ENCODE measurements around the gene MORN4.

The MORN4 gene

DNA sequence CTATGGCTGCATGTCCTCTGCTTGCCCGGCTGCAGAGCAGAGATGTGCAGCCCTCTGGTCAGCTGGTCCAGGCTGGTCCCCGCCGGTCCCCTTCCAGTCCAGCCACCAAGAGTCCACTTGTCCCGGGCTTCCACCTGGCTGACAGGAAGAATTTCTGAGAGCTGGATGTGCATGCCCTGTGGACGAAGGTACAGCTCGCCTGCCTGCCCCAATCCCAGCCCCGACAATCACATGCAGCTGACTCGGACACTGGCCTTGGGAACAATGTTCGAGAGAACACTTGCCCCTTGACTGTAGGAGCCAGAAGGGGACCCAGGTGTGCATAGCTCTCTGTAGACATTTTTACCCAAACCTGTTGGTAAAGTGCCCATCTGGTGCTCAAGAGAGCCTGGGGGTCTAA is 41.9 kb upstream of the MORN4 start:
- no peak overlapping the region for H3K4me3 ChIP-seq (ENCODE audit: severe bottlenecking)
- peaks cover 5% of the 10 kb centered on the region for H3K4me1 ChIP-seq (ENCODE audit: insufficient read depth, poor library complexity, severe bottlenecking)
- H3K36me3 ChIP-seq (ENCODE audit: low read depth), result peaks cover 92% of the 10 kb centered on the region
- DNase-seq (ENCODE audit: low spot score), result no peak
- no peak for ATAC-seq (ENCODE audit: low read depth)
- H3K27ac ChIP-seq (ENCODE audit: poor library complexity, severe bottlenecking), result no peak overlapping the region
- TF ChIP-seq, protein P1, sequence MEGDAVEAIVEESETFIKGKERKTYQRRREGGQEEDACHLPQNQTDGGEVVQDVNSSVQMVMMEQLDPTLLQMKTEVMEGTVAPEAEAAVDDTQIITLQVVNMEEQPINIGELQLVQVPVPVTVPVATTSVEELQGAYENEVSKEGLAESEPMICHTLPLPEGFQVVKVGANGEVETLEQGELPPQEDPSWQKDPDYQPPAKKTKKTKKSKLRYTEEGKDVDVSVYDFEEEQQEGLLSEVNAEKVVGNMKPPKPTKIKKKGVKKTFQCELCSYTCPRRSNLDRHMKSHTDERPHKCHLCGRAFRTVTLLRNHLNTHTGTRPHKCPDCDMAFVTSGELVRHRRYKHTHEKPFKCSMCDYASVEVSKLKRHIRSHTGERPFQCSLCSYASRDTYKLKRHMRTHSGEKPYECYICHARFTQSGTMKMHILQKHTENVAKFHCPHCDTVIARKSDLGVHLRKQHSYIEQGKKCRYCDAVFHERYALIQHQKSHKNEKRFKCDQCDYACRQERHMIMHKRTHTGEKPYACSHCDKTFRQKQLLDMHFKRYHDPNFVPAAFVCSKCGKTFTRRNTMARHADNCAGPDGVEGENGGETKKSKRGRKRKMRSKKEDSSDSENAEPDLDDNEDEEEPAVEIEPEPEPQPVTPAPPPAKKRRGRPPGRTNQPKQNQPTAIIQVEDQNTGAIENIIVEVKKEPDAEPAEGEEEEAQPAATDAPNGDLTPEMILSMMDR (IDR thresholded peaks at IDR 0.05; ENCODE audit: poor library complexity, severe bottlenecking), result no peak
- H3K27me3 ChIP-seq (ENCODE audit: insufficient read depth, poor library complexity, severe bottlenecking), result no peaks in the 10 kb centered on the region
- no peaks in the 10 kb centered on the region for H3K9me3 ChIP-seq (ENCODE audit: severe bottlenecking)

DNA sequence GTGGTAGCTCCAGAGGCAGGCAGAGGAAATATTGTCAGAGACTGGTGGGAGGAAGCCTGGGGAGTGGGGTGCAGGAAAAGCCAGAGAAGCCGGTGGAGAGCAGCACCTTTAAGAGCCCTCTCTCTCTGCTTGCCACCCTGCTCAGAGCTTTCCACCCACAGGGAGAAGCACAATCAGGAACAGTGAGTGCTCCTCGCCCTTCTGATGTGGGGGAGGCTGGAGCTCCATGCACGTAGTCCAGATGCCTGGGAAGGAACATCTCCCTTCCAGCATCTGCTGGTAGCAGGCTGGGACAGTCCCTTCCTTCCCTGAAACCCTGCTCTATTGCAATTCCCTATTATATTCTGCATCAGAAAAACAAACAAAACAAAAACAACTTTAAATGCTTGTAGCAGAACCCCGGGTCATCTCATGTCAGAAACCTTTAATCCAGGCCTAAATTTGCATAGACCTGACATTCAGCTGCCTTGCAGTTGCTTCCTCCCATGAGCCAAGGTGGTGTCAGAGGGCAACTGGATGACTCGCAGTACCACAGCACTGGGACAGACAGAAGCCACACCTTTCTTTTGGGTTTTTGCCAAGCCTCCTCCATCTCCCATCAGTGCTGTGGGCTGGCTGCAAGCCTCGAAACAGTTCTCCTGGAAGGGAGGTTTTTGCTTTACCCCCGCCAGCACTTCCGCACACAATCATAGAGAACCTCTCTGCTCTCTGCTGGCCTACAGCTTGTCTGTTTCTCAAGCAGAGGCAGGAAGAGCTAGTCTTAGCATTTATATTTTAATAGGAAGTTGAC is 40.6 kb upstream of the MORN4 start:
- ATAC-seq (ENCODE audit: low read depth), result peak; percentile 56

DNA sequence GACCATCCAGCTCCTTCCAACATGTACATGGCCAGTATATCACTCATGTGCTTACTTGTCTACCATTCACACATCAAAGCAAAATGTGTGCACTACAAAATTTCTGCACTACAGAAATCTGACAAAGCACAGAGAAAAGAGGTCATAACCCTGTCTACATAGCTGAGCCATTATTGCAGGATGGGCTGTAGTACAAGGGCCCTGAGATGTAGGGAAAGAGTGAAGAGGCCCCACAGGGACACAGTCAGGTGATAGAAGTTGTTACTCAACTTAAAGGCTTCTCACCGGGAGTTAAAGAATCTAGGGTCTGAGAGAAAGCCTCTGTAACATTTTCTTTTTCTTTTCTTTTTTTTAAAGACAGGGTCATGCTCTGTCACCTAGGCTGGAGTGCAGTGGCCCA is 36.3 kb upstream of the MORN4 start:
- TF ChIP-seq, protein P1 (IDR thresholded peaks at IDR 0.05; ENCODE audit: poor library complexity, severe bottlenecking), result no peak
- DNase-seq (ENCODE audit: low spot score), result no peak
- Histone ChIP-seq H3K4me3 (ENCODE audit: severe bottlenecking) (no peak overlapping the region), H3K27me3 (ENCODE audit: insufficient read depth, poor library complexity, severe bottlenecking) (no peaks in the 10 kb centered on the region), H3K36me3 (ENCODE audit: low read depth) (peaks cover 93% of the 10 kb centered on the region), H3K4me1 (ENCODE audit: insufficient read depth, poor library complexity, severe bottlenecking) (peaks cover 5% of the 10 kb centered on the region), H3K27ac (ENCODE audit: poor library complexity, severe bottlenecking) (no peak overlapping the region), H3K9me3 (ENCODE audit: severe bottlenecking) (no peaks in the 10 kb centered on the region)
- 0 out of 3 replicates have a peak, but pooled peaks have one; percentile 15 for ATAC-seq (ENCODE audit: low read depth)

More for the DNA sequence above, 40.6 kb upstream of the MORN4 start:
- H3K4me3 ChIP-seq (ENCODE audit: severe bottlenecking), result no peak overlapping the region
- peaks cover 5% of the 10 kb centered on the region for H3K4me1 ChIP-seq (ENCODE audit: insufficient read depth, poor library complexity, severe bottlenecking)
- peak overlapping the region; percentile 10 for H3K27ac ChIP-seq (ENCODE audit: poor library complexity, severe bottlenecking)
- TF ChIP-seq, protein P1 (IDR thresholded peaks at IDR 0.05; ENCODE audit: poor library complexity, severe bottlenecking), result no peak
- peaks cover 92% of the 10 kb centered on the region for H3K36me3 ChIP-seq (ENCODE audit: low read depth)
- H3K9me3 ChIP-seq (ENCODE audit: severe bottlenecking), result no peaks in the 10 kb centered on the region
- no peaks in the 10 kb centered on the region for H3K27me3 ChIP-seq (ENCODE audit: insufficient read depth, poor library complexity, severe bottlenecking)
- no peak for DNase-seq (ENCODE audit: low spot score)

DNA sequence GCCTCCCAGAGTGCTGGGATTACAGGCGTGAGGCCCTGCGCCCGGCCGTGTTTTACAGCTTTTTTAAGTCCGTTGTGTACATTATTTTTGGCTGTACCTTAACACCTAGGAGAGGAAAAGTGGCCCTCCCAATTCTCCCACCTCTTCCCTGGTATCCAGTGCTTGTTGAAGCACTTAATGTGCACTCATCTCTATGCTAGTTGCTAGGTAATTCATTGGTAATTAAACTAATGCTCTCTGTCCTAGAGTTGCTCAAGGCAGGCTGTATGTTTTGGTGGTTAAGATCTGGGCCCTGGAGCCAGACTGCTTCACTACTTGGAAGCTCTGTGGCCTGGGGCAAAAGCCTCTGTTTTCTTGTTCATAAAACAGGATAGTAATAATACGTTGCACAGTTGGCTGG is 34.2 kb upstream of the MORN4 start:
- TF ChIP-seq, protein P1 (IDR thresholded peaks at IDR 0.05; ENCODE audit: poor library complexity, severe bottlenecking), result no peak
- DNase-seq (ENCODE audit: low spot score) (no peak), ATAC-seq (ENCODE audit: low read depth) (no peak)
- H3K27ac ChIP-seq (ENCODE audit: poor library complexity, severe bottlenecking), result no peak overlapping the region
- H3K9me3 ChIP-seq (ENCODE audit: severe bottlenecking), result no peaks in the 10 kb centered on the region
- H3K27me3 ChIP-seq (ENCODE audit: insufficient read depth, poor library complexity, severe bottlenecking), result no peaks in the 10 kb centered on the region
- no peaks in the 10 kb centered on the region for H3K4me1 ChIP-seq (ENCODE audit: insufficient read depth, poor library complexity, severe bottlenecking)
- peaks cover 90% of the 10 kb centered on the region for H3K36me3 ChIP-seq (ENCODE audit: low read depth)
- H3K4me3 ChIP-seq (ENCODE audit: severe bottlenecking), result no peak overlapping the region

DNA sequence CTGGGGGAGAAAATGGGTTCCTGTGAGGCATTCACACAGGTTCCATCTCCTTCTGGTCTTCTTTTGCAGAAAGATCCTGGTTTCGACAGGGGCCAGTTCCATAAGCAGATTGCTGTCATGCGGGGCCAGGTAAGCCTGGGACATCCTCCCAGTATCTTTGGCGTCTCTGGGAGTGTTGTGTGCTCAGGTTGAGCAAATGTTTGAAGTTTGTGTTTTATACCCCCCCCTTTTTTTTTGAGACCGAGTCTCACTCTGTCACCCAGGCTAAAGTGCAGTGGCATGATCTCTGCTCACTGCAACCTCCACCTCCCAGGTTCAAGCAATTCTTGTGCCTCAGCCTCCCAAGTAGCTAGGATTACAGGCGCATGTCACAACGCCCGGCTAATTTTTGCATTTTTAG is 33.7 kb upstream of the MORN4 start:
- no peak overlapping the region for H3K4me3 ChIP-seq (ENCODE audit: severe bottlenecking)
- DNase-seq (ENCODE audit: low spot score) (no peak), ATAC-seq (ENCODE audit: low read depth) (no peak)
- TF ChIP-seq, protein P1 (IDR thresholded peaks at IDR 0.05; ENCODE audit: poor library complexity, severe bottlenecking), result no peak
- H3K4me1 ChIP-seq (ENCODE audit: insufficient read depth, poor library complexity, severe bottlenecking), result no peaks in the 10 kb centered on the region
- no peaks in the 10 kb centered on the region for H3K9me3 ChIP-seq (ENCODE audit: severe bottlenecking)
- H3K36me3 ChIP-seq (ENCODE audit: low read depth), result peaks cover 90% of the 10 kb centered on the region
- no peak overlapping the region for H3K27ac ChIP-seq (ENCODE audit: poor library complexity, severe bottlenecking)
- H3K27me3 ChIP-seq (ENCODE audit: insufficient read depth, poor library complexity, severe bottlenecking), result no peaks in the 10 kb centered on the region

All from RWPE2 (cell line).